HEK293T (cell line): Measurements from ENCODE around the gene RBM46.

Experiments used
- CTCF ChIA-PET: fragments of 350-600 bp; formaldehyde crosslinking; extraction: SDS; loops from one replicate; lab custom pipeline; 2021; ENCODE audit warnings: antibody characterized with exemption, inconsistent platforms; lab: Yijun Ruan, JAX
- POLR2A ChIA-PET: fragments of 350-600 bp; formaldehyde crosslinking; extraction: SDS; loops from one replicate; lab custom pipeline; 2020; ENCODE audit warnings: antibody characterized with exemption, inconsistent platforms; lab: Yijun Ruan, JAX
- DNase-seq: peaks from one replicate; pipeline ENCODE4 v3.0.0; 2012; ENCODE audit warnings: mixed read lengths; ENCODE audit errors: extremely low spot score
- ARNT ChIP-seq: fragments of 450-650 bp; IDR thresholded peaks from 2 replicates; pipeline ENCODE4 v1.6.1; 2017; ENCODE audit warnings: mild to moderate bottlenecking
- BHLHE40 ChIP-seq: fragments of 450-650 bp; IDR thresholded peaks from 2 replicates; pipeline ENCODE4 v1.6.1; 2016; ENCODE audit warnings: mild to moderate bottlenecking, moderate library complexity, borderline replicate concordance
- CTBP1 ChIP-seq: fragments of 450-650 bp; IDR thresholded peaks from 2 replicates; pipeline ENCODE4 v1.6.1; 2016; ENCODE audit warnings: borderline replicate concordance
- ELF4 ChIP-seq: fragments of 450-650 bp; IDR thresholded peaks from 2 replicates; pipeline ENCODE4 v1.6.1; 2017; ENCODE audit warnings: antibody characterized with exemption
- FOXA1 ChIP-seq: fragments of 450-650 bp; IDR thresholded peaks from 2 replicates; pipeline ENCODE4 v1.6.1; 2016; ENCODE audit warnings: mild to moderate bottlenecking
- FOXK2 ChIP-seq: fragments of 450-650 bp; IDR thresholded peaks from 2 replicates; pipeline ENCODE4 v1.6.1; 2016; ENCODE audit warnings: mild to moderate bottlenecking
- FOXM1 ChIP-seq: fragments of 450-650 bp; IDR thresholded peaks from 2 replicates; pipeline ENCODE4 v1.6.1; 2017; ENCODE audit warnings: mild to moderate bottlenecking, borderline replicate concordance
- HDGF ChIP-seq: fragments of 450-650 bp; IDR thresholded peaks from 2 replicates; pipeline ENCODE4 v1.6.1; 2017; ENCODE audit warnings: antibody characterized with exemption, borderline replicate concordance
- L3MBTL2 ChIP-seq: fragments of 450-650 bp; conservative IDR thresholded peaks from 2 replicates; pipeline ENCODE4 v1.6.1; 2016; ENCODE audit warnings: mild to moderate bottlenecking
- LEF1 ChIP-seq: fragments of 450-650 bp; IDR thresholded peaks from 2 replicates; pipeline ENCODE4 v1.6.1; 2017; ENCODE audit warnings: mild to moderate bottlenecking, borderline replicate concordance
- NFRKB ChIP-seq: fragments of 450-650 bp; IDR thresholded peaks from 2 replicates; pipeline ENCODE4 v1.6.1; 2016; ENCODE audit warnings: mild to moderate bottlenecking, moderate library complexity
- PKNOX1 ChIP-seq: fragments of 450-650 bp; IDR thresholded peaks from 2 replicates; pipeline ENCODE4 v1.6.1; 2016
- SP1 ChIP-seq: fragments of 450-650 bp; IDR thresholded peaks from 2 replicates; pipeline ENCODE4 v1.6.1; 2017
- SUZ12 ChIP-seq: fragments of 450-650 bp; IDR thresholded peaks from 2 replicates; pipeline ENCODE4 v1.6.1; 2016; ENCODE audit warnings: mild to moderate bottlenecking
- TARDBP ChIP-seq: fragments of 450-650 bp; IDR thresholded peaks from 2 replicates; pipeline ENCODE4 v1.6.1; 2016
- ZNF384 ChIP-seq: fragments of 450-650 bp; IDR thresholded peaks from 2 replicates; pipeline ENCODE4 v1.6.1; 2016

The RBM46 gene

GRCh38 chr4:154744341-154744926 lies 36.6 kb upstream of the RBM46 start:
- TF ChIP-seq FOXK2 (no peak), PKNOX1 (no peak), TARDBP (no peak), FOXM1 (no peak), L3MBTL2 (no peak)
- POLR2A ChIA-PET, result interaction anchor here (0.7 to 1.0 kb wide), 2 partner anchors 10 to 14 kb away, joined by 4 read pairs; no protein-coding TSS in a partner anchor
- CTCF ChIA-PET, result interaction anchor here (0.6 kb wide), 2 partner anchors 15 to 240 kb away, joined by 3 to 6 read pairs; no protein-coding TSS in a partner anchor
- DNase-seq, result no peak

GRCh38 chr4:154757713-154758112 lies 23.4 kb upstream of the RBM46 start:
- TF ChIP-seq ARNT, result no peak
- no peak for TF ChIP-seq HDGF
- no peak for TF ChIP-seq SP1
- TF ChIP-seq FOXK2, result no peak
- ChIA-PET POLR2A (no interaction called here), CTCF (interaction anchor here (0.6 kb wide), 1 partner anchor 171 kb away, joined by 3 read pairs; no protein-coding TSS in a partner anchor)
- no peak for DNase-seq

- ChIA-PET POLR2A (no interaction called here), CTCF (interaction anchor here (0.8 kb wide), 1 partner anchor 17 kb away, joined by 3 read pairs; the partner anchor contains the start of gene LRAT)
- no peak for DNase-seq
- TF ChIP-seq SP1 (no peak), ZNF384 (no peak), FOXK2 (no peak), FOXM1 (no peak), LEF1 (no peak), ARNT (no peak), BHLHE40 (no peak), NFRKB (no peak), L3MBTL2 (no peak), ELF4 (no peak), TARDBP (no peak), HDGF (no peak), FOXA1 (no peak)
Observed at GRCh38 chr4:154760895-154761294, 20.2 kb upstream of the RBM46 start.

- CTCF ChIA-PET, result interaction anchor here (1.2 to 1.7 kb wide), 3 partner anchors 11 to 141 kb away, joined by 5 to 12 read pairs (median 5); no protein-coding TSS in a partner anchor
- no peak for DNase-seq
- TF ChIP-seq LEF1, result no peak
- no peak for TF ChIP-seq ZNF384
- no peak for TF ChIP-seq FOXM1
- TF ChIP-seq NFRKB, result no peak
- TF ChIP-seq ELF4, result no peak
- POLR2A ChIA-PET, result no interaction called here
Observed at GRCh38 chr4:154778264-154778663, 2.8 kb upstream of the RBM46 start.

GRCh38 chr4:154779362-154779947 lies 1.6 kb upstream of the RBM46 start:
- TF ChIP-seq PKNOX1 (no peak), FOXA1 (no peak), BHLHE40 (no peak), L3MBTL2 (no peak), ELF4 (no peak)
- ChIA-PET POLR2A (no interaction called here), CTCF (interaction anchor here (0.5 to 1.2 kb wide), 4 partner anchors 14 to 141 kb away, joined by 3 to 5 read pairs (median 3); no protein-coding TSS in a partner anchor)
- DNase-seq, result peak; percentile 17

GRCh38 chr4:154781983-154782293 lies 866 bp downstream of the RBM46 start:
- CTCF ChIA-PET, result interaction anchor here (1.2 kb wide), 1 partner anchor 144 kb away, joined by 3 read pairs; no protein-coding TSS in a partner anchor
- no peak for DNase-seq
- TF ChIP-seq FOXM1 (no peak), TARDBP (no peak), HDGF (no peak), ELF4 (no peak), L3MBTL2 (no peak), FOXK2 (no peak), BHLHE40 (no peak), CTBP1 (no peak)
- POLR2A ChIA-PET, result no interaction called here

- TF ChIP-seq FOXA1 (no peak), TARDBP (no peak), SUZ12 (no peak), ZNF384 (peak; percentile 32; the same call in 1 of the 2 replicates)
- ChIA-PET CTCF (interaction anchor here (0.6 to 0.7 kb wide), 2 partner anchors 14 to 407 kb away, joined by 4 to 8 read pairs; no protein-coding TSS in a partner anchor), POLR2A (no interaction called here)
- DNase-seq, result no peak
Observed at GRCh38 chr4:154807042-154807630, 26.1 kb downstream of the RBM46 start.
